NT2/D1 (cell line): ENCODE measurements around the gene GALNT14.

Experiments
- YY1 ChIP-seq: IDR thresholded peaks from 2 replicates; pipeline ENCODE4 v1.6.1; 2011; ENCODE audit not compliant: insufficient read length, insufficient read depth
- ZNF274 ChIP-seq: IDR thresholded peaks from 2 replicates; pipeline ENCODE4 v1.6.1; 2011; ENCODE audit warnings: mild to moderate bottlenecking, low read depth, low read length

- TF ChIP-seq ZNF274 (no peak), YY1 (no peak)
Measured at GRCh38 chr2:31016648-31017047, 121.6 kb downstream of the GALNT14 start.
